Brain microvascular endothelial cell (primary cell): Measurements from ENCODE around the gene MRPL44.
A peak's percentile ranks its signal among the peaks of the same experiment; 100 is the strongest.

Source experiments
- DNase-seq: peaks from one replicate; pipeline ENCODE4 v3.0.0-alpha.2; 2020
- H3K27ac ChIP-seq: fragments of 250-450 bp; sonication (Bioruptor Pico); 2 replicates; pipeline ENCODE4 v1.5.1; 2020; ENCODE audit warnings: mild to moderate bottlenecking, moderate library complexity
- H3K27me3 ChIP-seq: fragments of 250-450 bp; sonication (Bioruptor Pico); replicated peaks from 2 replicates; pipeline ENCODE4 v1.5.1; 2020; ENCODE audit warnings: mild to moderate bottlenecking
- H3K36me3 ChIP-seq: fragments of 250-450 bp; sonication (Bioruptor Pico); replicated peaks from 2 replicates; pipeline ENCODE4 v1.5.1; 2020; ENCODE audit warnings: mild to moderate bottlenecking
- H3K4me3 ChIP-seq: 2 replicates; pipeline ENCODE4 v1.5.1; 2011; ENCODE audit warnings: low read depth, mild to moderate bottlenecking, control low read depth, low read length, moderate library complexity
- in situ Hi-C: cut with HindIII; loops from 2 replicates; pipeline ENCODE4 v1.10.0; 2017; ENCODE audit warnings: low sequenced_read_pairs, low pct_ligation_motif_present
- TF ChIP-seq, protein P1 (sequence below): IDR thresholded peaks from 2 replicates; pipeline ENCODE4 v1.5.1; 2011; ENCODE audit warnings: low read depth, mild to moderate bottlenecking, moderate library complexity, low read length, control low read depth, inconsistent platforms; ENCODE audit errors: missing control alignments

The MRPL44 gene

GRCh38 chr2:223957092-223957851 lies at the start of gene MRPL44:
Gene MRPL44, plus strand, starts transcription at chr2:223957463. Its CDS starts 10 bp downstream, at chr2:223957473.
- TF ChIP-seq, protein P1, sequence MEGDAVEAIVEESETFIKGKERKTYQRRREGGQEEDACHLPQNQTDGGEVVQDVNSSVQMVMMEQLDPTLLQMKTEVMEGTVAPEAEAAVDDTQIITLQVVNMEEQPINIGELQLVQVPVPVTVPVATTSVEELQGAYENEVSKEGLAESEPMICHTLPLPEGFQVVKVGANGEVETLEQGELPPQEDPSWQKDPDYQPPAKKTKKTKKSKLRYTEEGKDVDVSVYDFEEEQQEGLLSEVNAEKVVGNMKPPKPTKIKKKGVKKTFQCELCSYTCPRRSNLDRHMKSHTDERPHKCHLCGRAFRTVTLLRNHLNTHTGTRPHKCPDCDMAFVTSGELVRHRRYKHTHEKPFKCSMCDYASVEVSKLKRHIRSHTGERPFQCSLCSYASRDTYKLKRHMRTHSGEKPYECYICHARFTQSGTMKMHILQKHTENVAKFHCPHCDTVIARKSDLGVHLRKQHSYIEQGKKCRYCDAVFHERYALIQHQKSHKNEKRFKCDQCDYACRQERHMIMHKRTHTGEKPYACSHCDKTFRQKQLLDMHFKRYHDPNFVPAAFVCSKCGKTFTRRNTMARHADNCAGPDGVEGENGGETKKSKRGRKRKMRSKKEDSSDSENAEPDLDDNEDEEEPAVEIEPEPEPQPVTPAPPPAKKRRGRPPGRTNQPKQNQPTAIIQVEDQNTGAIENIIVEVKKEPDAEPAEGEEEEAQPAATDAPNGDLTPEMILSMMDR: no peak
- Histone ChIP-seq H3K27me3 (no peaks in the 10 kb centered on the region), H3K27ac (peak within 1 kb of the TSS; percentile 46), H3K36me3 (peaks cover 7% of the 10 kb centered on the region), H3K4me3 (peak within 1 kb of the TSS; percentile 85)
- peak; percentile 94 for DNase-seq
- in situ Hi-C loops: no loop called here

GRCh38 chr2:223908304-223908998 lies 48.8 kb upstream of the MRPL44 start:
- H3K27ac ChIP-seq: no peak overlapping the region
- no peaks in the 10 kb centered on the region for H3K27me3 ChIP-seq
- in situ Hi-C loops: no loop called here
- TF ChIP-seq, protein P1: no peak
- H3K4me3 ChIP-seq: no peak overlapping the region
- DNase-seq: no peak
- peaks cover 10% of the 10 kb centered on the region for H3K36me3 ChIP-seq

- in situ Hi-C loops: no loop called here
- H3K27ac ChIP-seq: no peak overlapping the region
- no peak overlapping the region for H3K4me3 ChIP-seq
- TF ChIP-seq, protein P1: no peak
- peaks cover 10% of the 10 kb centered on the region for H3K36me3 ChIP-seq
- no peaks in the 10 kb centered on the region for H3K27me3 ChIP-seq
- DNase-seq: no peak
Observed at GRCh38 chr2:223909001-223909741, 48.1 kb upstream of the MRPL44 start.

DNA sequence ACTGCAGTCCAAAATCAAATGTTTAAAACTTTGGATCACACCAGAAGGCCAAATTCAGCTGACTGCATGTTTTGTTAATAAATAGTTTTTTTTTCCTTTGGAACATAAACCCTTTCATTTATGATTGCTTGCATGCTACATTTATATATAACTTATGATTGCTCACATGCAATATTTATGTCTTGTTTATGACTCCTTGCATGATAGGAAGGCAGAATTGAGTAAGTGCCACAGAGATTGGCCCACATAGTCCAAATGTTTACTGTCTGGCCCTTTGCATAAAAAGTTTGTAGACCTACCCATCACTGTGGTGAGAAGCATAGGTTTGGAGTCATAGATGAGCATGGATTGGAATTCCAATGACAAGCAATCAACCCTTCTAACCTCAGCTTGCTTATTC lies 42.9 kb upstream of the MRPL44 start:
- H3K4me3 ChIP-seq: no peak overlapping the region
- TF ChIP-seq, protein P1: no peak
- no peak overlapping the region for H3K27ac ChIP-seq
- no peak for DNase-seq
- H3K36me3 ChIP-seq: peaks cover 10% of the 10 kb centered on the region
- no peaks in the 10 kb centered on the region for H3K27me3 ChIP-seq
- in situ Hi-C loops: no loop called here

DNA sequence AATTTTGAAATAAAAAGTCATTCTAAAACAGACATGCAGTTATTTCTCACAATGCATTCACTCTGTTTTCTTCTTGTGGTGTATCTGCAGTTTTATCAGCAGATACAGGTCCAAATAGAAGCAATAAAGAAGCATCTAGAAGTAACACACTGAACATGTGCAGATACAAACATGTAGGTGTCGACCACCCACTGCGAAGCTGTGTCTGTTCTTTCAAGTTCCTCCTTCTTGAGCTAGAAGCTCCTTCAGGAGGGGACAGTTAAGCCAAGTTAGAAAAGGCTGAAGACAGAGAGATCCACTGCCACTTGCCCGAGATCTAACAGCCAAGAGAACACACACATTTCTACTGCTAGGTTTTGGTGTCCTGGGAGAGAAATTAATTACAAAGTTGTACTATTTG lies 42.2 kb upstream of the MRPL44 start:
- Histone ChIP-seq H3K27ac (no peak overlapping the region), H3K4me3 (no peak overlapping the region), H3K36me3 (peaks cover 10% of the 10 kb centered on the region), H3K27me3 (no peaks in the 10 kb centered on the region)
- TF ChIP-seq, protein P1: no peak
- DNase-seq: no peak
- in situ Hi-C loops: no loop called here
